DMS153 (cell line): Measurements from ENCODE around the gene RSKR.
A peak's percentile ranks its signal among the peaks of the same experiment; 100 is the strongest.
"Not testable (repeated sequence)": the region's sequence is repeated elsewhere in the genome, so short reads cannot be mapped to it uniquely, and the experiment has no call there.

Experiments
- DNase-seq: peaks from one replicate; lab custom pipeline; 2025; lab: John Stamatoyannopoulos, UW

Gene RSKR

DNA sequence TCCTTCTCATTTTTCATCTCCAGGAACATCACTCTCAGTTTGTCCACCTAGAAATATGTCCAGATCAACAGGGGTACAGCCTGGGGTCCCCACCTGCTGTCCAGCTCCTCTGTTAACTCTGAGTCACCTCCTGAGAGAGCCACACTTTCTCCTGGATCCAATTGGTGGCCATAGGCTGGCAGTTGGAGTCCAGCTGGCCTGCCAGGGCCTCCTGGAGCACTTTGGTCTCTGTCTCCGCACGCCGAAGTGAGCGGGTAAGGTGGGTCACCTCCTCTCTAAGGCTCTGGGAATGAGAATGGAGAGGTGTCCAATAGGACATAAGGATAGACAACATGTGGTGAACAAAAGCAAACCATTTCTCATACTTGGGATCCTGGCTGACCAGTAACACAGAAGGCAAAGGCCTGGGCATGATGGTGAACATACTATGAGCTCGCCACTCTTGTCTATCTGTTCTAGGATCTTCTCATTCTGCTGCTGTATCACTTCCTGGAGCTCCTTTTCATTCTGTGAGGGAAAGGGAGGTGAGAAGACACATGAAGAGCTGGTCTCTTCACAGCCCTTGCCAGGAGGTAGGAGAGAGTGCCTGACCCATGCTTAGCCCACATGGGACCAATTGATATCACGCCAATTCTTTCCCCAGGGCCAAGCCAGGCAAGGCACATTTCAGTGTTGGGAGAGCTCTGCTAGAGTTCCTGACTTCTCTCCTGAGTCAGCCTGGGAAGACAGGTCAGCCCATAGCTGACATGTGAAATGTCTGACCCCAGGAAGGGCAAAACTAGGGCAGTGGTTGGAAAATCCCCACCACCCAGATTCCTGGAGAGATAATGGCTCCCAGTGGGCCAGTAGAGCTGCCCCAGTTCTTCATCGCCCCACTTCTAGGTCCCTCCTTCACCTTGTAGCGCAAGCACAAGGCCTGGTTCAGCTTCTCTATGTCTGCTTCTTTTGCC, 35.5 kb downstream of the RSKR start:
- no peak for DNase-seq

DNA sequence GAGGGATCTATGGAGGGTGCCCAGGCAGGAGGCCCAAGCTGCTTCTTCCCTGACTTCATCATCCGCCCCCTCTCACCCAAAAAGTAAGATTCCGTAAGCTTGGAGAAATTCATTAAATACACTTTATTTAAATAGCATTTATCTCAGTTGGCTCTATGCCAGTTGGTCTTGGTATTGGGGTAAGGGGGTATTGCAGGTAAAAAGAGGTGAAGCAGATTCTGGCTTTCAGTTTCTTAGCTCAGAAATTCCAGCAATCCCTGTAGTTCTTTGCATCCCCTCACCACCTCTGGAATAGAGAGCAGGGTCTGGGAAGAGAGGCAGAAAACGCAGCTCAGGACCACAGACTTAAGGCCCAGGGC, 36.5 kb downstream of the RSKR start:
- DNase-seq: no peak

DNA sequence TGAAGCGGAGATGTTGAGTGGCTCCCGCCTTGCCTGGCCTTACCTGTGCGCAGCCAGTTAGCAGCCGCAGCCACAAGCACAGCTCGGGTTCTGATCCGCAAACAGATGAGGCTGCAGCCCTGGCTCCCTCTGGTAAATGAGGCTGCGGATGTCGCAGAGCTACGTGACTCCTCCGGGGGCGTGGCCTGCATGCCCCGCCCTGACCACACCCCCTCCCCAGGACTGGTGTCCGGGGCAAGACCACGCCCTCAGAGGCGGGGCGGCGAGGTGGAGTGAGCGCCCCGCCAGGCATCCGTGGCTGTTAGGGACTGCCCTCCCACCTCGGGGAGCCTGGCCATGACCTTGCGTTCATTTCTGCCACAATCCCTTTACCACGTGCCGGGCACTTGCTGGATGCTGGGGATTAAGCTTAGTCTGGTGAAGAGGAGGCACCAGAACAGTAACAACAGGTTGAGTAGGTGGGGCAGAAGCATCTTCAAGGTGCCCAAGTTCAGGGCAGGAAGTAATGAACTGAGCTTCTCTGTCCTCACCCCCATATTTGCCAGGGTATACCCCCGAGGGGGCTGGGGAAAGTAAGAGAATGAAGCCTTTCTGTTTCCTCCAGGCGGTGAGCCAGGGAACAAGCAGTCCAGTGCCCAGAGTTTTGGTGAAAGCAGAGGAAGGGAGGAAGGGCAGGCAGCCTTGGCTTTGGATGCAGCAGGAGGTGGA, 37.1 kb downstream of the RSKR start, which contains the start of gene ALDOC:
Gene ALDOC, minus strand, starts transcription at position 138 of the 708 bp plus-strand sequence. CDS start 1,363 bp downstream, outside the sequence.
- peak; percentile 95 for DNase-seq

DNA sequence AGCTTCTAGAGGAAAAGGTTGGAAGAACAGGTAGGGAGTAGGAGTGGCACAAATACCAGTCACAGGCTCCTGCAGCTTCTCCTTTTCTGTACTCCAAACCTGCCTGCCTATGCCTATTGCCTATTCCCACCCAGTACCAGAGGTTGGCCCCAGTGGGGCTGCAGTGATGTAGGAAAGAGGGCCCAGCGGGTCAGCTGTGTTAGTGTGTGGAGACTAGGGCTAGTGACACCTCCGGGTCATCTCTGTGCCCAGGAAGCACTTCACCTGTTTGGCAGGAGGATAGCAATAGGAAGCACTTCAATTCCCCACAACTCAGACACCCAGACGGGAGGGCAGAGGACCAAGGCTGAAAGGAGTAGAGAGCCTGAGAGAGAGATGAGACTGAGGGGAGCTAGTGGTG, 38.0 kb downstream of the RSKR start:
- DNase-seq: not testable (repeated sequence)

DNA sequence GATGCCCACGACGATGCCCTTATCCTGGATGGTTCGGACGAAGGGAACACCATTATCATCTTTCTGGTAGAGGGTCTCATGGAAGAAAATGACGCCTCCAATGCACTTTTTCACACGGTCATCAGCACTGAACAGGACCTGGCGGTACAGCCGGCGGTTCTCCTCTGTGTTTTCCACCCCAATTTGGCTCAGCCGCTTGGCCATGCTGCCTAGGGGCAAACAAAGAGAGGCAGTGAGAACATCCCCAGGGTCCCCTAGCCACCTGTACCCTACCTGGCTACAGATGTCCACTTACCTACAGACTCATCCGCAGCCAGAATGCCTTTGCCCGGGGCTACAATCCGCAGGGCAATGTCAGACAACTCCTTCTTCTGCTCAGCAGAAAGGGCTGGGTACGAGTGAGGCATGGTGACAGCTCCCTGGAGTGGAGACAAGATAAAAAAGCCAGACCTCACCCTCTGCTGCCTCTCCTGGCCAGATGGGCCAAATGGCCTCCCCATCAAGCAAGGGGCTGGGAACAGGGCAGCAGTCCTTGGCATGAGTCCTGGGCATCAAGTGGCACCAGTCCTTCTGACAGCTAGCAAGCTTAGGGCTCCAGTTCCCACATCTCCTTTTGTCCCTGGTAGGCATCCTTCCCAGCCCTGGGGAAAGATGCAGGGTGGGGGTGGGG, 38.7 kb downstream of the RSKR start:
- no peak for DNase-seq

DNA sequence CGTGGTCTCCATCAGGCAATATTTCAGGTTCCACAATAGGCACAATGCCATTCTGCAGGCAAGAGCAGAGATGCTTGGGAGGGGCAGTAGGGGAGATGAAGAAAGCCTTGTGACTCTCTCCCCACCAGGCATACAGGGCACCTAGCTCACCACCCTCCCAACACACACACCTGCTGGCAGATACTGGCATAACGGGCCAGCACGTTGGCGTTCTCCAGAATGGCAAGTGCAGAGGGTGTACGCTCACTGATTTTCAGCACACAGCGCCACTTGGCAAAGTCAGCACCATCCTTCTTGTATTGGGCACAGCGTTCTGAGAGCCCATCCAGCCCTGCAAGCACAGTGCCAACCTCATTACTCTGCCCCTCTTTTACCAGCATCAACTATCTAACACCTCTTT, 39.5 kb downstream of the RSKR start:
- no peak for DNase-seq

DNA sequence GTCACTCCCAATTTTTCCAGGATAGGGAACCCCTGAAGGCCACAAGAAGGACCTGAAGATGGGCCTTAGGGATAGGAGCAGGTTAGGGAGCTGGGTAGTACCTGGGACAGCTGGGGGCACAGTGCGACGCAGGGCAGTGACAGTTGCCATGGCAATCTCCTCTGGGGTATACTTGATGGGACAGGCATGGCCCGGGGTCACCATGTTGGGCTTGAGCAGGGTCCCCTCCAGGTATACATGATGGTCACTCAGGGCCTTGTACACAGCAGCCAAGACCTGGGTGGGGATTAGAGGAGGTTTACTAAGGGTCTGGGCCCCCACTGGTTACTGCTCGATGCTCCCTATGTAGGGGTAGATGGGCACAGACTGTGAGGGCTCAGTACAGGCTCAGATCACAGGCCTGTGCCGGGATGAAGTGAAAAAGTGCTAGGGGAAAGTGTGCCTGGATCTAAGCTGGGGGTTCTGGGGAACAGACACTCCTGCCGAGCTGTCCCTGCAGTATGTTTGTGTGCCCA, 40.0 kb downstream of the RSKR start:
- no peak for DNase-seq

DNA sequence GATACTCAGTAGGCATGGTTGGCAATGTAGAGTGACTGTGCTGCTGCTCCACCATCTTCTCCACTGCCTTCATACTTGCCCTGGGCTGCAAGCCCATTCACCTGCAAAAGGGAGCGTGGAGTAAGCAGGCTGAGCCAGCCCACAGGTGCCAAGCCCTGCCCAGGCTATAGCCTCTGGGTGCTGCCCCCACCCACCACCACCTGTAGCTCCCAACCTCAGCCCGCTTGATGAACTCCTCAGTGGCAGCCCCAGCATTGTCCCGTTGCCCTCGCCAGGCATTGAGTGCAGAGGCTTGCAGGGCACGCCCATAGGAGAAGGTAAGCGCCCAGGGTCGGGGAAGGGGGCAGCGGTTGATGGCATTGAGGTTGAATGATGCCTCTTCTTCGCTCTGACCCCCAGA, 40.5 kb downstream of the RSKR start:
- DNase-seq: no peak

DNA sequence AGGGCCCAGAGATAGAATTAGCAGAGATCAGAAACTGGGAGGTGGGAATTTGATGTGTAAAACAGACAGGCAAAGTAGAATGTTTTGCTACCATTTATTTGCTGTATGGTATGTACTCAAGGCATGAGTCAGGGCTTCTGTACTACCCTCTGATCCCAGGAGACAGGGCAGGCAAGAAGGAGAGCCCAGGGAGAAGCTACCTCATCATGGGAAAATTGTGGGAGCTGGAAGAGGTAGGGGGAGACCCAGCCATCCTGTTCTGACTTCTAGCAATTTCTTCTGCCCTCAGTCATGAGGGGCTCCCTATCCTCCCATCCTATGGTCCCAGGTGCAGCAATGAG, 41.0 kb downstream of the RSKR start:
- no peak for DNase-seq

DNA sequence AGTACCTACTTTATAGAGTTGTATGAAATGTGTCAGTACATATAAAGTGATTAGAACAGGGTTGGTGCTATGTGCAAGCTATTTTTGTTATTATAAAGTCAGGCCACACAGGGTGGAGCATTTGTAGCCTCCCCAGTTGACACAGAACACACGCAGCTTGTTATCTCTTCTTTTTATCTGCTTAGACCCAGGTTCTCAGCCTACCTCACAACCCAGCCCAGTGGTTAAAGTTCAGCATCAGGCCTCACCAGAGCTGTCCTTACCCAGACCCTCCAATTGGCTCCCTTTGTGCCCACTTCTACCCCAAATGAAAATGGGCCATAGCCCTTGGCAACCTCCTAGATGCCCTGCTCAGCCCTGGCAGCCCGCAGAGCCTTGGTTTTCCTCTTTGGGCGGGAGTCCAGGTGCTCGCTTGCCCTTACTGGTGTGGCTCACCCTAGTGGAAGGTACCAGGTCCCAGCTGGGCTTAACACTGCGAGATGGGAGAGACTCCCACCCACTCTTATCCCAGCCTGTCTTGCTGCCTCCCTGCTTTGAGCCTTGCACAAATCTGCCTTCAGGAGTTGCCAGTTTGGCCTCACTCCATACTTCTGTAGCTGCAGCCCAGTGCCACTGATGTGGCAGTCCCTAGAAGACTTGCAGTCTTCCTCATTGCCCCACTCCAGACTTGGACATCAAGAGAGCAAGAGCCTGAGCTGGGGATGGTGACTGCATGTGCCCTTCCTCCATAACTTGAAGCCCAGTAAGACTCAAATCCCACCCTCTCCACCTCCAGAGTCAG, 41.5 kb downstream of the RSKR start:
- DNase-seq: no peak

DNA sequence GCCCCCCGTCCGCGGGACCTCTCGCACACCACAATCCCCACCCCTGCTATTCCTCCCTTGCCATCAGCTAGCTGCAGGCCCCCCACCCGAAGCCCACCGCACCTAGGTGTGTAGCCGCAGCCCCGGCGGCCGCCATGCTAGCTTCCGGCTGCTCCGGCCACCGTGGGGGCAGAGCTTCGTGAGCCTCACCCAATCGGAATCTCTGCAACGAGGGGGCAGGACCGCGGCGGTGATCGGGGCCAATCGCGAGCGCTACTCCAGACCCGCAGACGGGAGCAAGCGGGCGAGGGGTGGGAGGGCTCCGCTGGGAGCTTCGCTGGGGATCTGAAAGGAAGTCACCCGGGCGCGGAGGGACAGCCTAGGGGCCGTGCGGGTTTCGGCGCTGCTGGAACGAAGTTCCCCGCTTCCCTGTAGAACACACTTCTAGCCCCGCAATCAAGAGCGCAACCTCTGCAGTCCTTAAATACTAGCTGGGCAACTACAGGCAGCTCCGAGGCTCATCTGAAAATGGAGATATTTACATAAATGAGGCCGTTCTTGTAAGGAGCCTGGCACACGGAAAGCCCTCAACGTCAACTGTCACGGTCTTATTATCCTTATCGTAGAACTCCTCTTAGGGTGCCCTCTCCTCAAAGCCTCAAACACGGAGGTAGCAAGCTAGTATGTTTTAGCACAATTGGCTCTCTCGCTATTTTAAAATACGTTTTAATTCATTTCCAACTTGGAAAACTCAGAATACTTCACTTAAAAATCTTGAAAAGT, 42.4 kb downstream of the RSKR start, which contains the start of gene PIGS:
Gene PIGS, minus strand, starts transcription at position 164 of the 762 bp plus-strand sequence. Its CDS starts 28 bp downstream, at position 136.
- peak; percentile 91 for DNase-seq

DNA sequence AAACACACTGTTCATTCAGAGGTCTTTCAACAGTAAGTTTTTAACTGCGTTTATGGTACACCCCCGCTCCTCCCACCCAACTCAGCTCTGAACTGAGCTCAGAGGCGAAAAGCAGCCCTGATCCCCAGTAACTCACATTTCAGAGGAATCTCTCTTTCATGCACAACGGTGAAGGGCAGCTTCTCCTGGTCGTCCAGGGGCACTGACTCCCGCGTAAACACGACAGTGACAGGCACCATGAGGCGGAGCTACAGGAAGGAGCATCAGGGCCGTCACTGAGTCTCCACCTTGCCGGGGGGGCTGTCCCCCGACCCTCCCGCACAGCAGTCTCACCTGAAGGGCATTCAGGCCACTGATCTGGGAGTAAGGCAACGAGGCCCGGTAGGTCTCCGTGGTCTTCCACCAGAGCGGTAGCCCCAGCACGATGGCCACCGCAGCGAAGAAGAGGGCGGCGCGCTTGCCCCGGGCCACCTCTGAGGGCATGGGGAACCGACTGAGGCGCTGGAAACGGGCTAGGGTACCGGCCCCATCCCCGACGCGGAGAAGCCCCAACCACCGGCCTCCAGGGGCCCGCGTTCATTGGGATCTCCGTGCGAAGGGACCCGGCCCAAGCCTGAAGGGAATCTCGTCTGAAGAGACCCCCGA, 43.1 kb downstream of the RSKR start:
- no peak for DNase-seq

DNA sequence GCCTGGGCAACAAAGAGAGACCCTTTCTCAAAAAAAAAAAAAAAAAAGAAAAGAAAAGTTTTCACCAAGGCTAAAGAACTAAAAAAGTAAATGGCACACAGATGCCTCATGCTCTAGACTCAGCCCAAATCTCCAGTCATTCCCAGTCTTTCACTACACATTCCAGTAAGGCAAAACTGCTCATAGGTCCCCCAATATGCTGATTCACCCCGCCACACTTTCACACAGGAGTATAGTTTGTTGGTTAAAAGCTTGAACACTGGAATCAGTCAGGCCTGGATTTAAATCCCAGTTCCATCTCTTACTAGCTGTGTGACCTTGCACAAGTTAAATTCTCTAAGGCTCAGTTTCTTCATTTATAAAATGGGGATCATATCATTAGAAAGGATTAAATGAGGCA, 44.5 kb downstream of the RSKR start:
- DNase-seq: no peak

DNA sequence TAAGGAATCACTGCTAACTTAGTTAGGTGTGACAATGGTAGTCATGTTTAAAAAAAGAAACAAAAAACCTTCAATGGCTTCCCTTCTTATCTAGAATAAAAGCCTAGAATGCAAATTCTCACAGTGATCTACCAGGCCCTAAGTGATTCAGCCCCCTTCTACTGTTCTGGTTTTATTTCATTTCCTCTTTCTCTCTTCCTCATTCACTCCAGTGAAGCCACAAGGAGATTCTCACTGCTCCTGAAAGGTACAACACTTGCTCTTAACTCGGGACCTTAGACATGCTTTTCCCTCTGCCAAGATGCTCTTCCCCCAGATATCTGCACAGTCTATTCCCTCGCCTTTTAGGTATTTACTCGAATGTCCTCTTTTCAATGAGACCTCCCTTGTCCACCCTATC, 46.4 kb downstream of the RSKR start:
- no peak for DNase-seq

DNA sequence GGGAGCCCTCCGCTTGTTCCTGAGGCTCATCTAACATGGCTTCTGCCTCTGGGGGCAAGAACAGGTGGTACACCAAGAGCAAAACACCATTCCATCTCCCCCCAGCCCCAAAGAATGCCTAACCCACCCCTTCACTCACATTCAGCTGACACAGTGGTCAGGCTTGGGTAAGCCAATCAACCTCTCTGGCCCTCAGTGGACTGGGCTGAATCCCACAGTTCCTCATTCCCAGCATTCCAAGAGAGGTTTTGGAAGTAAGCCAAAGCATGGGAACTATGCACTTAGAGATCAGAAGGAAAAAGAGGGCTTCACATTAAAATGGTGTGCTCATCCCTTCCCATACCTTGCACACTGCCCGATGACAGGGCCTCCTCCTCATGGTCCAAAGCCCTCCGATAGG, 50.5 kb downstream of the RSKR start:
- DNase-seq: no peak
